HG02642 (cell line): ENCODE results near the gene BYSL.

Experiments used
- ATAC-seq: cut with Tn5 transposase; IDR thresholded peaks from one replicate; pipeline ENCODE4 v1.9.1; 2021; ENCODE audit warnings: mild to moderate bottlenecking; ENCODE audit not compliant: unreplicated experiment, poor library complexity

Gene BYSL

DNA sequence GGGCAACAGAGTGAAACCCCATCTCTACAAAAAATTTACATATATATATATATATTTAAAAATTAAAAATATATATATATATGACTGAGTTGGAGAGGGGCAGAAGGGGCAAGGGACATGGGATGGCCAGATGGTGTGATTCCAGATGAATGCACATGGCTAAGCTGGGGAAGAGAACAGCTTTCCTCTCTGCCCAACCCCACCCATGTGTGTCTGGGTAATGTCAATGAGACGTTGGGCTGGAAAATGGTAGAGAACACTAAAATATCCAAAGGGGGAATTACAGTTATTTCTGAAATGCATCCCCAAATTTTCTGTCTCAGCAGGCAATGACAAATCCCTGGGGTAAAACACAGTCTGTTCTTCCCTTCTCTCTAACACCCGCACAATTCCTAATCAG lies 51.5 kb downstream of the BYSL start:
- no peak for ATAC-seq

GRCh38 chr6:41974281-41974825 lies 53.1 kb downstream of the BYSL start:
- no peak for ATAC-seq

GRCh38 chr6:41975276-41975675 lies 54.0 kb downstream of the BYSL start:
- ATAC-seq = no peak

- ATAC-seq = no peak
Measured at GRCh38 chr6:41976794-41977484, 55.6 kb downstream of the BYSL start.
